Activated naive CD4-positive, alpha-beta T cell treated with anti-CD3 and anti-CD28 coated beads, Interleukin-2, amount 50 U/mL, for 72 hours (primary cell): ENCODE results near the gene EXOC6. TPM values are rescaled to one million over a fixed set of nuclear protein-coding genes. Genes with fewer than 3 reads are reported as not detected.
"Not testable (repeated sequence)": the region's sequence is repeated elsewhere in the genome, so short reads cannot be mapped to it uniquely, and the experiment has no call there.

Experiments
- ATAC-seq, 2 donors: fragments of 150-1000 bp; cut with Tn5 transposase; 2 replicates each; pipeline ENCODE4 v1.10.0; 2021; ENCODE audit warnings: mild to moderate bottlenecking in 2 of 2, moderate library complexity in 2 of 2
- DNase-seq, 2 donors: peaks; one replicate each; pipeline ENCODE4 v3.0.0; 2021 to 2022; ENCODE audit warnings: low spot score in 2 of 2
- H3K27ac Mint-ChIP-seq, 2 donors: one replicate each; pipeline ENCODE4 v1.8.0; 2022; ENCODE audit warnings: mild to moderate bottlenecking in 2 of 2, mixed read lengths in 2 of 2
- H3K36me3 Mint-ChIP-seq, 2 donors: one replicate each; pipeline ENCODE4 v1.8.0; 2022; ENCODE audit warnings: mixed read lengths in 2 of 2
- H3K9me3 Mint-ChIP-seq, 2 donors: one replicate each; pipeline ENCODE4 v1.8.0; 2022; ENCODE audit warnings: mixed read lengths in 2 of 2
- total RNA-seq, 2 donors: library from RNA; stranded (reverse); gene quantifications; one replicate each; pipeline ENCODE4 v1.2.3, GENCODE V29; 2022

EXOC6 gene
- total RNA-seq, 2 donors from 2014 or later = 12.1 to 17.6 TPM

DNA sequence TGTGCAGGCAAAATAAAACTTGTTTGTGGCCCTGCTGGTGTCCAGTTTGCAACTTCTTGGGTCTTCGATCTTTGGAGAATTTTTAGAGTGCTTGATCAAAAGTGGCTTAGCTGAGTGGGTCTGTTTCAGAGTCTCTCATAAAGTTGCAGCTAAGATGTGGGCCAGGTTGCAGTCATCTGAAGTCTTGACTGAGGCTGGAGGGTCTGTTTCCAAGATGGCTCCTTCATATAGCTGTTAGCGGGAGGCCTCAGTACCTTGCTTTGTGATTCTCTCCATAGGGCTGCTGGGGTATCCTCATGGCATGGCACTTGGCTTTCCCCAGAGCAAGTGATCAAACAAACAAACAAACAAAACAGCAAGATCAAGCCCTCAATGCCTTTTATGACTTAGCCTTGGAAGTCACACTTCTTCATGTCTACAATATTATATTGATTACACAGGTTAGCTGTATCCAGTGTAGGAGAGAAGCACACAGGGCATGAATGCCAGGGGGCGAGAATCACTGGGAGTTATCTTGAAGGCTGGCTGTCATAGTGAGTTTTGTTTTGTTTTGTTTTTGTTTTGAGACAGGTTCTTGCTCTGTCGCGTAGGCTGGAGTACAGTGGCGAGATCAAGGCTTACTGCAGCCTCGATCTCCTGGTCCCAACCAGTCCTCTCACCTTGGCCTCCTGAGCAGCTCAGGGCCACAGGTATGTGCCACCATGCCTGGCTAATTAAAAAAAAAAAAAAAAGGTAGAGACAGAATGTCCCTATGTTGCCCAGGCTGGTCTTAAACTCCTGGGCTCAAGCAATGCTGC, 235.6 kb downstream of the EXOC6 start:
- DNase-seq = no peak
- no peaks in the 10 kb centered on the region for H3K36me3 Mint-ChIP-seq
- no peak for ATAC-seq
- H3K9me3 Mint-ChIP-seq = no peaks in the 10 kb centered on the region
- H3K27ac Mint-ChIP-seq = no peak overlapping the region

DNA sequence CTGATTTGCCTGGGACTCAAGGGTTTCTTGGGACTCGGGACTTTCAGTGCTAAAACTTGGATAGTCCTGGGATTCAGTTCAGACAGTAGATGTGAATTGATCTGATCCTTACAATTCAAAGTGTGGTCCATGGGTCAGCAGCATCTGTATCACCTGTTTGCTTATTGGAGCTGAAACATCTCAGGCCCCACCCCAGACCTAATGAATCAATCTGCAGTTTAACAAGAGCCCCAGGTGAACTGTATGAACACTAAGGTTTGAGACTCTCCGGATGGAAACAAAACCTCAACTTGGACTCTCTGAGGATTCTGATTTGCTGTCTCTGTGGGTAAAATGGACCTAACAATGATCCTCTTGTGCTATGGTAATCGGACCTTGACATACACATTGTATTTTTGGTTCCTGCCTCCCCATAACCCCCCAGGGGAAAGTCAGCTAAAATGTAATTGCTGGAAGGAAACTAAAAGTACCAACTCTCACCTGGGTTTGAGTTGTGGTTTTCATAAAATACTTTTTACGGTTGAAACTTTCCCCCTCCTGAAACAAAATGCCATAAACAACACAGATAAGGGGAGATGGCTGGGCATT, 237.0 kb downstream of the EXOC6 start:
- no peak for DNase-seq
- Mint-ChIP-seq H3K36me3 (no peaks in the 10 kb centered on the region), H3K27ac (no peak overlapping the region), H3K9me3 (no peaks in the 10 kb centered on the region)
- no peak for ATAC-seq

DNA sequence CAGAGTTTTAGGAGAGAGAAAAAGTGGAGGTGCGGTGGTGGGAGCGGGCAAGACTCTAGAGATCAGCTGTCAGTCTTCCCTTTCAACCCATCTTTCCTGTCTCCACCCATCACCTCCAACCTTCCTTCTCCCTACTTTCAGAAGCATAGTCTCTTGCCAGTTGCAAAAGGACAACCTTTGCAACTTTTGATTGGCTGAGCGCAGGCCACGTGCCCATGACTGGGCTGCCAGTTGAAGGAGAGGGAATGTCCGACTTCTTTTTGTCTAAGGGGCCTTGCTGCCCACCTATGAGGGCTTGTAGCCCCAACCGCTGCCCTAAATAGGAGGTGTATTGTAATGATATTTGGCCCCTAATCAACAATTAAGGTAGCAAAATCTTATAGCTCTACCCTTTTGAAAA, 238.0 kb downstream of the EXOC6 start:
- H3K36me3 Mint-ChIP-seq = no peaks in the 10 kb centered on the region
- H3K27ac Mint-ChIP-seq = no peak overlapping the region
- ATAC-seq = no peak
- H3K9me3 Mint-ChIP-seq = no peaks in the 10 kb centered on the region
- no peak for DNase-seq

DNA sequence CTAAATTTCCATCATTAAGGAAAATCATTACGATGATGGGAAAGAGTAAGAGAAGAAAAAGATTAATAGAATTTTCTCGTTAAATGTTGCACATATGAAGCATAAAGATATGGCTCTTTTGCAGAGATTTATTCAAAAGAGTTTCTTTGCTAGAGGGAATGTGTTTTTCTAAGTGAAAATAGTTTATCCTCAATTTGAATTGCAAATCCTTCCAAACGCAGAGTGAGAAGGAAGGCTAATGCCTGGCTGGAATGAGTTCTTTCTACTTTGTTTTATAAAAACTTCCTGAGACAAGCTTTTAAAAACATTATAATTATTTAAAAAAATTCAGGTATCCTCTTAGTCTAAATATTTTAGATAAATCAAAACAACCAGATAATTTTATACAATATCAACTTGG, 239.5 kb downstream of the EXOC6 start:
- Mint-ChIP-seq H3K27ac (no peak overlapping the region), H3K9me3 (no peaks in the 10 kb centered on the region), H3K36me3 (no peaks in the 10 kb centered on the region)
- ATAC-seq (no peak), DNase-seq (no peak)

DNA sequence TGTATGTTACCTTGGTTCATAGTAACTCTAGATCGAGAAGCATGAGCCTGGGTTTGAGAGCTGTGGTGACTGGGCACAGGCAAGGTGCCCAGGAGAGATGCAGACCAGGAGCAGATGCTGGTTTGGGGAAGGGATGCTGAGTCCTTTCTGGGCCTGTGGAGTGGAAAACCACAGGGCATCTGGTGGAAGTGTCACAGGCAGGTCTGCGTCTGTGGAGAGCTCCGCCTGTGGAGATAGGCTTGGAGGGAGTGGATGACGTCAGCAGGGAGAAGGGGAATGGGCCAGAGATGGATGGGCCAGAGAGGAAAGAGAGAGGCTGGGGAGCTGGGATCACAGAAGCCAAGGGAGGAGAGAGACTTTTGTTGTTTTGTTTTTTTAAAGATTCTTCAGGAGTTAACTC, 240.1 kb downstream of the EXOC6 start:
- no peaks in the 10 kb centered on the region for H3K9me3 Mint-ChIP-seq
- H3K36me3 Mint-ChIP-seq = no peaks in the 10 kb centered on the region
- no peak for DNase-seq
- peak overlapping the region in 1 of 2 donors; percentile 8 for H3K27ac Mint-ChIP-seq
- no peak for ATAC-seq

DNA sequence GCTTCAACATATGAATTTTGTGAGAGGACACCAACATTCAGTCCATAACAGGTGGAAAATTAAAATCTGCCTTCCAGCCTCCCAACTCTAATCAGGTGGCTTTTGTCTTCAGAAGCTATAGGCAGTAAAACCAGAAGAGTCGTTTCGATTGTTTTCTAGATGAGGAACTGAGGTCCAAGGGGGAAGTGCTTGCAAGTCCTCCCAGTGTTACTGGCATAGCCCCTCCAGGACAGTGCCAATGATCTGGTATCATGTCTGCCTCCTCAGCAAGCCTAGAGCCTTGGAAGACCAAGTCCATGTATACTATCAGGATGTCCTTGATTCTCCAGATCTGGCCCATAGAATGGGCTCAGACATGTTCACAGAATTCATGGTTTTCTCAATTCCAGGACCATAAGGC, 242.3 kb downstream of the EXOC6 start:
- peak overlapping the region in 1 of 2 donors; percentile 35 for H3K27ac Mint-ChIP-seq

DNA sequence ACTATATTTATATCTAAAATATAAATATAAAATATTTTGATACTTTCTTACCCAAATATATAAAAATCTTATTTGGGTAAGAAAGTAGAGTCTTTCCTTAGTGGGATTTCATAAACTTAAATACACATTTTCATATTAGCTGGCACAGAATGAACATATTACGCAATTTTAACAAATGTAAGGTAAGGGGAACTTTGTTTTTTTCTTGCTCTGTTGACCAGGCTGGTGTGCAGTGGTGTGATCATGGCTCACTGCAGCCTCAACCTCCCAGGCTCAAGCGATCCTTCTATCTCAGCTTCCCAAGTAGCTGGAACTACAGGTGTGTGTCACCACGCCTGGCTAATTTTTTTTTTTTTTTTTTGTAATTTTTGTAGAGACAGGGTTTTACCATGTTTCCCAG, 243.6 kb downstream of the EXOC6 start:
- ATAC-seq (no peak), DNase-seq (no peak)
- Mint-ChIP-seq H3K36me3 (no peaks in the 10 kb centered on the region), H3K27ac (no peak overlapping the region), H3K9me3 (peaks cover 0 to 3% of the 10 kb centered on the region in 2 donors)

More for the DNA sequence above, 242.3 kb downstream of the EXOC6 start:
- peaks cover 0 to 3% of the 10 kb centered on the region in 2 donors for H3K9me3 Mint-ChIP-seq
- no peak for ATAC-seq
- no peak for DNase-seq
- no peaks in the 10 kb centered on the region for H3K36me3 Mint-ChIP-seq

DNA sequence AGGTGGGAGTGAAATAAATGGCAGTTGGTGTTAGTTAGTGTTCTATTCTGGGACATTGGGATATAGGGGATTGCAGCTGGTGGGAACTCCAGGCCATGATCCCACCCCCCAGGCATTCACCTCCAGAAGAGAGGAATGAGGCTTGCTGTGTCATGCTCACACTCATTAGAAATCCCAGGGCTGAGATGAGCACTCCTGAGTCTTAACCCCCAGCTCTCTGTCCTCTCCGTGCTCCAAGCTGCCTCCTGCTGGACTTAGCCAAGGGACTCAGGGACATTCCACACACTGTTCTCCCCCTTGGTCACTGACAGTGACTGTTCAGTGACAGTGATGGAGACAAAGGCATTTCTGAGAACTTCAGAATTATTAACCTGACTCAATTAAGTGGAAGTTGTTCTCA, 246.9 kb downstream of the EXOC6 start:
- peaks cover 0 to 3% of the 10 kb centered on the region in 2 donors for H3K9me3 Mint-ChIP-seq
- ATAC-seq (no peak), DNase-seq (no peak)
- H3K36me3 Mint-ChIP-seq = no peaks in the 10 kb centered on the region
- H3K27ac Mint-ChIP-seq = no peak overlapping the region

DNA sequence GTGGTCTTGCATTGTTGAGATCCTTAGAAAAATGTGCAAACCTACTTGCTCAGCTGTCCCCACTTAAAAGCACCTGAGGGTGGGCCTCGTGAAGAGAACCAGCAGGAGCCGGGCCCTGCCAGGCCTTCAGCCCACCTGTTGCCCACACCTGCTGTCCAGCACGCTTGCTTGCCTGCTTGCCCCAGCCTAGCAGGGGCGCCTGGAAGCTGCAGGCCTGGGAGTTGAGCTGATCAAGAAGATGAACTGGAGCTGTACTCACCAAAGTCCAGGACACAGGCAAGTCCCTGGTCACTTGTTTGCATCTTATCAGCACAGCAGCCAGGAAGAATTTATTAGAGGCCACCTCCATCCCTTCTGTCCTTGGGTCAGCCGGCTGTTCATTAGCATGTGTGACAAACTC, 248.6 kb downstream of the EXOC6 start:
- no peak for ATAC-seq
- Mint-ChIP-seq H3K9me3 (peaks cover 0 to 3% of the 10 kb centered on the region in 2 donors), H3K36me3 (no peaks in the 10 kb centered on the region), H3K27ac (no peak overlapping the region)
- DNase-seq = no peak

DNA sequence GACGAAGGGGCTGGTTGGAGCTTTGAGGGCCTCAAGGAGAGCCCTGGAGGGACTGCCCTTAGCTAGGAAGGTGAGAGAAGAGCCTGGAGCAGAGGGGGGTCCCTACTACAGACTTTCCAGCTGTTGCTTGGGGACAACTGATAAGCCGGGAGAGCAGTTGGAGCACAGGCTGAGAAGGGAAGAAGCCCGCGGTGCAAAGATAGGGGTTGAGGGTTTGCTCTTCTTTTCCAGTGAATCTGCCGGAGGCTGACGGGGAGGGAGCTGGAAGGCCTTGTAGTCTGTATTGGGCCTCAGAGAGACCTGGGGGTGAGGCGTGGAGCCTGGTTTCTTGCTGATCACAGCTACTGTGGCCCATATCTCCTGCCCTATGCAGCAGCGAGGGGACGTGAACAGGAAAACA, 249.1 kb downstream of the EXOC6 start:
- peaks cover 0 to 3% of the 10 kb centered on the region in 2 donors for H3K9me3 Mint-ChIP-seq
- H3K36me3 Mint-ChIP-seq = no peaks in the 10 kb centered on the region
- no peak for DNase-seq
- ATAC-seq = no peak
- H3K27ac Mint-ChIP-seq = no peak overlapping the region

DNA sequence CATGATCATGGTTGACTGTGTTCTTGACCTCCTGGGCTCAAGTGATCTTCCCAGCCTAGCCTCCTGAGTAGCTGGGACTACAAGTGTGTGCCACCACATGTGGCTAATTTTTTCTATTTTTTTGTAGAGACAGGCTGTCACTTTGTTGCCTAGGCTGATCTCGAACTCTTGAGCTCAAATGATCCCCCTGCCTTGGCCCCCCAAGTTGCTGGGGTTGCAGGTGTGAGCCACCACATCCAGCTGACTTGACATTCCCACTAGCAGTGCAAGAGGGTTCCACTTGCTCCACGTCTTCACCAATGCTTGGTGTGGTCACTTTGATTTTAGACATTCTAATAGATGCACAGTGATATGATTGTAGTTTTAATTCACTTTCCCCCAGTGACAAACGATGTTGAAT, 250.5 kb downstream of the EXOC6 start:
- Mint-ChIP-seq H3K36me3 (peaks cover 0 to 6% of the 10 kb centered on the region in 2 donors), H3K27ac (no peak overlapping the region), H3K9me3 (peaks cover 0 to 9% of the 10 kb centered on the region in 2 donors)
- no peak for ATAC-seq
- no peak for DNase-seq

DNA sequence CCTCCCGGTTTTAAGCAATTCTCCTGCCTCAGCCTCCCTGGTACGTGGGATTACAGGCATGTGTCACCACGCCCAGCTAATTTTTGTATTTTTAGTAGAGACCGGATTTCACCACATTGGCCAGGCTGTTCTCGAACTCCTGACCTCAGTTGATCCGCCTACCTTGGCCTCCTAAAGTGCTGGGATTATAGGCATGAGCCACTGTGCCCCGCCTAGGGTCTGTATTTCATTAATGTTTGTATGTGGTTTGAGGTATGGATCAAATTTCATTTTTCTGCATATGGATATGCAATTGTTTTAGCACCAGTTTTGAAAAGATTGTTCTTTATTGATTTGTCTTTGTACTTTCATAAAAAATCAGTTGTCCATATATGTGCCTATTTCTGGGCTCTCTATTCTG, 251.3 kb downstream of the EXOC6 start:
- H3K36me3 Mint-ChIP-seq = peaks cover 0 to 6% of the 10 kb centered on the region in 2 donors
- H3K27ac Mint-ChIP-seq = no peak overlapping the region
- H3K9me3 Mint-ChIP-seq = peaks cover 0 to 11% of the 10 kb centered on the region in 2 donors
- DNase-seq (no peak), ATAC-seq (no peak)

DNA sequence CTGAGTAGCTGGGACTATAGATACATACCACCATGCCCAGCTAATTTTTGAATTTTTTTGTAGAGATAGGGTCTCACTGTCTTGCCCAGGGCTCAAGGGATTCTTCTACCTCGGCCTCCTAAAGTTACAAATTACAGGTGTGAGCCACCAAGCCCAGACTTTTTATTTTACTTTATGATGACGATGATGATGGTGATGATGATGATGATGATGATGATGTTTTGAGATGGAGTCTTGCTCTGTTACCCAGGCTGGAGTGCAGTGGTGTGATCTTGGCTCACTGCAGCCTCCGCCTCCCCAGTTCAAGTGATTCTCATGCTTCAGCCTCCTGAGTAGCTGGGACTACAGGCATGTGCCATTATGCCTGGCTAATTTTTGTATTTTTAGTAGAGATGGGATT, 252.8 kb downstream of the EXOC6 start:
- H3K27ac Mint-ChIP-seq, H3K36me3 Mint-ChIP-seq, ATAC-seq, DNase-seq: not testable (repeated sequence)
- peaks cover 0 to 11% of the 10 kb centered on the region in 2 donors for H3K9me3 Mint-ChIP-seq

DNA sequence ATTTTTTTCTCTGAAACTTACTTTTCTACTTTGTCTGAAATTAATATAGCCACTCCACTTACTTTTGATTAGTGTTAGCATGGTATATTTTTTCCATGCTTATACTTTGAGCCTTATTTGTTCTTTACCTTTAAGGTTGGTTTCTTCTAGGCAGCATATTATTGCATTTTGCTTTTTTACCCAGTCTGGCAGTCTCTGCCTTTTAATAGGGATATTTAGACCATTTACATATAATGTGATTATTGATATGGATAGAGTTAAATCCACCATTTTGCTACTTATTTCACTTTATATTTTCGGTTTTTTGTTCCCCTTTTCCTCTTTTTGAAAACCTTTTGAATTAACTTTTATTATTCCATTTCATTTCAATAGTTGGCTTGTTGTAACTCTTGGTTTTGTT, 255.6 kb downstream of the EXOC6 start:
- Mint-ChIP-seq H3K27ac (peak overlapping the region in 1 of 2 donors; percentile 68), H3K36me3 (peaks cover 0 to 6% of the 10 kb centered on the region in 2 donors), H3K9me3 (peaks cover 0 to 11% of the 10 kb centered on the region in 2 donors)
- ATAC-seq (no peak), DNase-seq (no peak)

DNA sequence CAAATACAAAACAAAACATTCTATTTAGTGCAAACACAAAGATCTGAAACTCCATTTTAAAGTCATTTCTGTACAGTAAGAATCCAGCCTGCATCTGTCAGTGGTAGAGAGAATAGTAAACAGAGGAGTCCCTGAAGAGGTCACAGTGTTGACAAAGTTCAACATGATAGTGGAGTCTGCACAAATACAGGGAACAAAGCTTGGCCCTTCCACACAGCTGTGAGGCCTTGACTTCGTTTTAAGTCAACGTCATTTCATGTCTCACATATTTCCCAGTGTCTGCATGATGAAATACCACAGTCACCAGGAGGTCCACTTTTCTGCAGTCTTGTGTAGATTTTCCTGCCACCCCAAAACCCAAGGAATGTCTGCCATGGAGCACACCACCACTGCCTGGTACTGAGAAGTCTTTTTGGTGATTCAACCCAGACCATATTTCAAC, 258.3 kb downstream of the EXOC6 start:
- peaks cover 0 to 11% of the 10 kb centered on the region in 2 donors for H3K9me3 Mint-ChIP-seq
- H3K36me3 Mint-ChIP-seq = peaks cover 0 to 6% of the 10 kb centered on the region in 2 donors
- DNase-seq (no peak), ATAC-seq (no peak)
- no peak overlapping the region for H3K27ac Mint-ChIP-seq
